RKO (cell line): Measurements from ENCODE around the gene PRLH.
"Not testable (repeated sequence)": the region's sequence is repeated elsewhere in the genome, so short reads cannot be mapped to it uniquely, and the experiment has no call there.

Experiments
- DNase-seq: peaks from one replicate; pipeline ENCODE4 v3.0.0-alpha.2; 2016; ENCODE audit warnings: low spot score

The PRLH gene

DNA sequence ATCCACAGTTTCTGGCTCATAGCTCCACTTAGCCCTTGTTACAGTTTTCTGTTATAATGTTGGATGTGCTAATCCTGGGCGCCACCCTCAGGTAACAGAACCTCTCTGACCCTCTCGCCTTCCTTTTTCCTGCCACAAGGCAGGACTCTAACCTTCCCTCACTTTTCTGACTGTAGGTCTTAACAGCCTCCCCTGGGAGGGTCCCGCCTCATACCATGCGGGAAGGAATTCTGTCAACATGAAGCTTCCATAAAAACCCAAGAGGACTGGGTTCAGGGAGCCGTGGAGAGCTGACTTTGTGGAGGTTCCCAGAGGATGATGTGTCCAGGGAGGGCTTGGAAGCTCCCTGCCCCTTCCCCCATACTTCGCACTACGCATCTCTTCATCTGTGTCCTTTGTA is 36.0 kb downstream of the PRLH start:
- no peak for DNase-seq

DNA sequence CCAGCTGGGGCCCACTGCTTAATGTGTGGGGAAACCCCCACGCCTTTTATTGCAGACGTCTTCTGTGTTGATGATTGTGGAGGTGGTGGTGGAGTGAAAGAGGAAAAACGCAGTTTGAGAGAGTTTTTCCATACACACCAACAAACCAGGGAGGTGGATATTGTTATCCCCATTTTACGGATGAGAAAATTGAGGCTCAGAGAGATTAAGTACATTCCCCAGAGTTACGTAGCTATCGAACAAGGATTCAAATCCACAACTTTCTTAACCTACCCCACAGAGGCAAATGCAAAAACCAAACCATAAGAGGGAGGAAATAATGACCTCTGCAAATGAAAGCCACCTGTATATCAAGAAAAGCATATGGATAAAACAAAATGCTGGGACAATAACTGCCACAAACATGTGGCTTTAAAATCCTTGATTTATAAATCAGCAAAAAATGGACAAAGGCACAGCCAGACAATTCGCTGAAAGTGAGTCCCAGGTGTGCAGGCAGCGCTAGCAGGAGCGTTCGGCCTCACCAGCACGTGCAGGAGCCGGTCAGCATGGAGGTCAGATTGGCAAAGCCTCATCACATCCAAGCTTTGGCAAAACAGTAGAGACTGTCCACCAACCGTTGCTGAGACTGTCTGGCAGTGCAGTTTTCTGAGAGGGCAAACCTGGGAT is 36.8 kb downstream of the PRLH start:
- no peak for DNase-seq

DNA sequence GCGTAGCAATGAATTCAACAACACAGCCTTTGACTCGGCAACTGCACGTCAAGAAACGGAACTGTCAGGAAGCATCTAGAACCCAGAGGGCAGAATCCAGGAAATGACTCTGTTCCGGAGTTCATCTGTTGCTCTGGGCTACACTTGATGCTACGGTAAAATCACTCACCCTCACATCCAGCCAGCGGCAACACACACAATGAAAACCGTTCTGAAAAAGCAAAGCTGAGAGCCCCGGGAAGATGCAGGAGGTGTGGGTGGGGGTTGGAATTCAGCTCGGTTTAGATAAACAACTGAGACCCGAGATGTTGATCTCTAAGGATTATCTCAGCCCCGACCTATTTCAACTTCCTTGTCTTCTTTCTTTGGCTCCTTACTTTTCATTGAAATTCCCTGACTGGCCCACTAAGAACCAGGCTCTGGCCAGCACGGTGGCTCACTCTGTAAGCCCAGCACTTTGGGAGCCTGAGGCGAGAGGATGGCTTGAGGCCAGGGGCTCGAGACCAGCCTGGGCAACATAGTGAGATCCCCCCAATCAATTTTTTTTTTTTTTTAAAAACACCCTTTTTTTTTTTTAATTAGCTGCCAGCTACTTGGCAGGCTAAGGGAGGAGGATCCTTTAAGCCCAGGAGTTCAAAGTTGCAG is 37.5 kb downstream of the PRLH start:
- DNase-seq = no peak

DNA sequence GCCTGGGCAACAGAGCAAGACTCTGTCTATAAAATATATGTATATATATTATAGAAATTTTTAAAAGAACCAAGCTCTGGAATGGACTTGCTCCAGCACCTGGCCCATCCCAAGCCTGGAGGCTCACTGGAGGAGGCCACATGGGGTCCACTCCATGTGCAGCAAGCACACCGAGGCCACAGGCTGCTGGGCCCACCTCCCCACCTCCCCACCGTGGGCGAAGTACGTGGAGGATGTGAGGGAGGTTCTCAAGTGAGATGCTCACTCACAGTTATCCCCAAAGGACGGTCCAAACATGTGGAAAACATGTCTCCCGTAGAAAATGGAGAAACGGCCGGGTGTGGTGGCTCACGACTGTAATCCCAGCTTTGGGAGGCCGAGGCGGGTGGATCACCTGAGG is 38.0 kb downstream of the PRLH start:
- no peak for DNase-seq

GRCh38 chr2:237604960-237605359 is 38.6 kb downstream of the PRLH start:
- no peak for DNase-seq

GRCh38 chr2:237606522-237606921 is 40.1 kb downstream of the PRLH start:
- not testable (repeated sequence) for DNase-seq

- no peak for DNase-seq
Observed at GRCh38 chr2:237612527-237613357, 46.4 kb downstream of the PRLH start.

DNA sequence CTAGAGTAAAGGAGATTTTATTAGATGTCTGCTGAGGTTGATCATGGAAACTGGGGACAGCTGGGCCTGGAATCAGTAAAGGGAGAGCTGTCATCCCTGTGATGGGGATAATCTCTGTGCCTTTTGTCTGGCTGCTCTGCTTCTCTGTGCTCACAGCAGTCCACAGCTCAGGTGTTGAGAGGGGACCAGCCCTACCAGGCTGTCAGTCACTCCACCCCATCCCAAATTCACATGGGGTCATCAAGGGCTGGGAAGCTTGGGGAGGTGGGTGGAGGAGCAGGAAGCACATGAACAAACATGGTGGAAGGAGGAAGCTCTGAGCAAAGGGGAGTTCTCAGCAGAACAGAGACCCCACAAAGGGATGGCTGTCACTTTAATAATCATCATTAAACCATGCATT is 47.3 kb downstream of the PRLH start:
- DNase-seq = no peak

GRCh38 chr2:237614151-237614720 is 47.9 kb downstream of the PRLH start:
- DNase-seq = no peak

- DNase-seq = no peak
Observed at GRCh38 chr2:237615631-237616249, 49.4 kb downstream of the PRLH start.

DNA sequence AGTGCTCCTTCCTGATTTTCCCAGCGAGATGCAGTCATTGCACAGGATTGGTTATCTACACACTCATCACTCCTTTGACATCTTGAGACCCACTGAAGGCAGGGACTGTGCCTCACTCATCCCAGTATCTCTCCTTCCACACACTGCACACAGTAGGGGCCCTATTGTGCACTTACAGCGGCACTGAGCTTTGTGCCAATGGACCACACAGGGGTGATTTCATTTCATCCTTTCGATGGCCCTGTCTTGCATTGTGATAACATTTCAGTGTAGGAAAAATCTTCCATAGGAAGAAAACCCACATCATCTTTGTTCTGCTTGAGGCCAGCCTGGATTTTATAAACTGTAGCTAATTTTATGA is 50.0 kb downstream of the PRLH start:
- DNase-seq = no peak
